DND-41 (cell line): ENCODE results near the gene MACROD2.

ENCODE experiments used
- ATAC-seq: fragments of 200-7000 bp; cut with Tn5 transposase; 3 replicates; pipeline ENCODE4 v1.9.1; 2021; ENCODE audit warnings: low read depth; ENCODE audit not compliant: insufficient read depth
- DNase-seq: peaks from one replicate; pipeline ENCODE4 v3.0.0-alpha.2; 2020
- H2AFZ ChIP-seq: 2 replicates; pipeline ENCODE4 v1.6.0; 2012; ENCODE audit warnings: low read depth, low read length
- H3K27ac ChIP-seq: 2 replicates; pipeline ENCODE4 v1.5.1; 2012; ENCODE audit warnings: low read length, inconsistent platforms
- H3K27me3 ChIP-seq: fragments of 200-600 bp; sonication (generic); 2 replicates; pipeline ENCODE4 v1.6.0; 2012; ENCODE audit warnings: low read length, mild to moderate bottlenecking, inconsistent platforms; ENCODE audit not compliant: insufficient read depth, poor library complexity
- H3K36me3 ChIP-seq: 2 replicates; pipeline ENCODE4 v1.5.1; 2012; ENCODE audit warnings: low read length, inconsistent platforms; ENCODE audit not compliant: insufficient read depth
- H3K4me1 ChIP-seq: 2 replicates; pipeline ENCODE4 v1.5.1; 2012; ENCODE audit warnings: mild to moderate bottlenecking, low read length; ENCODE audit not compliant: insufficient read depth
- H3K4me2 ChIP-seq: 2 replicates; pipeline ENCODE4 v1.6.0; 2012; ENCODE audit warnings: mild to moderate bottlenecking, moderate library complexity, low read length, inconsistent platforms; ENCODE audit not compliant: insufficient read depth
- H3K4me3 ChIP-seq, 2 experiments: fragments of 200-600 bp in 1 of 2; shearing (Covaris generic) in 1 of 2; 2 replicates each; pipeline ENCODE4 v1.5.1; 2012 to 2016; ENCODE audit warnings: inconsistent platforms in 2 of 2, low read length in 2 of 2, mild to moderate bottlenecking in 2 of 2, low read depth in 1 of 2, moderate library complexity in 1 of 2
- H3K79me2 ChIP-seq: 2 replicates; pipeline ENCODE4 v1.6.0; 2012; ENCODE audit warnings: low read length, inconsistent platforms; ENCODE audit not compliant: insufficient read depth
- H3K9ac ChIP-seq: 2 replicates; pipeline ENCODE4 v1.6.0; 2012; ENCODE audit warnings: low read depth, mild to moderate bottlenecking, inconsistent platforms, low read length, moderate library complexity
- H3K9me3 ChIP-seq: 2 replicates; pipeline ENCODE4 v1.5.1; 2012; ENCODE audit warnings: low read length, moderate library complexity, mild to moderate bottlenecking, inconsistent platforms; ENCODE audit not compliant: insufficient read depth, severe bottlenecking
- H4K20me1 ChIP-seq: 2 replicates; pipeline ENCODE4 v1.6.0; 2012; ENCODE audit warnings: low read length; ENCODE audit not compliant: insufficient read depth
- EZH2 ChIP-seq: IDR thresholded peaks from 3 replicates; pipeline ENCODE4 v1.6.1; 2012; ENCODE audit warnings: borderline replicate concordance, low read depth, mild to moderate bottlenecking, moderate library complexity, low read length, inconsistent platforms; ENCODE audit not compliant: severe bottlenecking
- TF ChIP-seq, protein P1 (sequence below): IDR thresholded peaks from 2 replicates; pipeline ENCODE4 v1.5.1; 2012; ENCODE audit warnings: borderline replicate concordance, low read length, moderate library complexity, mild to moderate bottlenecking; ENCODE audit not compliant: poor library complexity, severe bottlenecking; ENCODE audit errors: extremely low read depth

MACROD2 gene

DNA sequence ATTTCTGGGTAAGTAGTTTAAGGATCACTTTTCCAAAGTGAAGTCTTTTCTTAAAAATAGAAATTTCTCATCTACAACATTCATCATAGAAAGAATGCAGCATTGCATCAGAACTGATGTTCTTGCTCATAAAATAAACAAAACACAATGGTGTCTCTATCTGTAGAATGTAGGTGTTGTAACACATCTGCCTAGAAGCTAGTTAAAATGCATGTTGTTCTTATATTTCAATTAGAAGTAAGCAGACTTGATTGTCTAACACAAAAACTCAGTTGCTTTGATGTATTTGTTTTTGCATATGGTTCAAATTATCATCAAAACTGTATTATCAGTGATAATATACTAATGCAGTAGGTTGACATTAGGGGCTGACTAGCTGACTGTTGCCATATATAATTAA, 996.8 kb downstream of the MACROD2 start:
- ATAC-seq (no peak), DNase-seq (no peak)
- no peaks in the 10 kb centered on the region for H4K20me1 ChIP-seq
- H3K4me2 ChIP-seq, result no peak overlapping the region
- TF ChIP-seq, protein P1, sequence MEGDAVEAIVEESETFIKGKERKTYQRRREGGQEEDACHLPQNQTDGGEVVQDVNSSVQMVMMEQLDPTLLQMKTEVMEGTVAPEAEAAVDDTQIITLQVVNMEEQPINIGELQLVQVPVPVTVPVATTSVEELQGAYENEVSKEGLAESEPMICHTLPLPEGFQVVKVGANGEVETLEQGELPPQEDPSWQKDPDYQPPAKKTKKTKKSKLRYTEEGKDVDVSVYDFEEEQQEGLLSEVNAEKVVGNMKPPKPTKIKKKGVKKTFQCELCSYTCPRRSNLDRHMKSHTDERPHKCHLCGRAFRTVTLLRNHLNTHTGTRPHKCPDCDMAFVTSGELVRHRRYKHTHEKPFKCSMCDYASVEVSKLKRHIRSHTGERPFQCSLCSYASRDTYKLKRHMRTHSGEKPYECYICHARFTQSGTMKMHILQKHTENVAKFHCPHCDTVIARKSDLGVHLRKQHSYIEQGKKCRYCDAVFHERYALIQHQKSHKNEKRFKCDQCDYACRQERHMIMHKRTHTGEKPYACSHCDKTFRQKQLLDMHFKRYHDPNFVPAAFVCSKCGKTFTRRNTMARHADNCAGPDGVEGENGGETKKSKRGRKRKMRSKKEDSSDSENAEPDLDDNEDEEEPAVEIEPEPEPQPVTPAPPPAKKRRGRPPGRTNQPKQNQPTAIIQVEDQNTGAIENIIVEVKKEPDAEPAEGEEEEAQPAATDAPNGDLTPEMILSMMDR, result no peak
- no peak for TF ChIP-seq EZH2
- no peak overlapping the region for H3K9ac ChIP-seq
- H3K9me3 ChIP-seq, result no peaks in the 10 kb centered on the region
- H3K79me2 ChIP-seq, result no peaks in the 10 kb centered on the region
- no peak overlapping the region for H3K4me3 ChIP-seq
- no peaks in the 10 kb centered on the region for H3K36me3 ChIP-seq
- H2AFZ ChIP-seq, result no peak overlapping the region
- no peak overlapping the region for H3K27ac ChIP-seq
- H3K4me1 ChIP-seq, result no peaks in the 10 kb centered on the region
- no peaks in the 10 kb centered on the region for H3K27me3 ChIP-seq

DNA sequence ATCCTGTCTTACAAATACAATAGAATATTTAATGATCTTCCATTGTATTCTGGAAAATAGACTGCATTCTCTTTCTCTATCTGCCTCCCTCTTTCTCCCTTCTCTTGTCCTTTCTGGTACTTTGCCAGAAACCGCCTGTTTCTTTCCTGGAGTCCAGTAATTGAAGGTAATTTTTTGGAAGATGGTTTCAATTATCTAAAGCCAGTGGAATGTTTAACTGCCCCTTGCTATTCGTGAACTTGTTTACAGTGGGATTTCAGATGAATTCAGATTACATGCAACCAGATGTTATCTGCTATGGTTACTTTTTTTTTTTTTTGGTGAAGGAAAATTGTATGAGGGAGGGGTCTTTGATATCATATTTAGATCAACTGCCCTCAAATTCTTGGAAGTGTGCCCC, 997.6 kb downstream of the MACROD2 start:
- H3K9ac ChIP-seq, result no peak overlapping the region
- H3K27ac ChIP-seq, result no peak overlapping the region
- H2AFZ ChIP-seq, result no peak overlapping the region
- TF ChIP-seq, protein P1, result no peak
- no peak for TF ChIP-seq EZH2
- H3K4me3 ChIP-seq, result no peak overlapping the region
- no peaks in the 10 kb centered on the region for H3K27me3 ChIP-seq
- no peak overlapping the region for H3K4me2 ChIP-seq
- DNase-seq, result no peak
- no peak for ATAC-seq
- peaks cover 3% of the 10 kb centered on the region for H3K9me3 ChIP-seq
- H4K20me1 ChIP-seq, result no peaks in the 10 kb centered on the region
- H3K36me3 ChIP-seq, result no peaks in the 10 kb centered on the region
- no peaks in the 10 kb centered on the region for H3K4me1 ChIP-seq
- H3K79me2 ChIP-seq, result no peaks in the 10 kb centered on the region

DNA sequence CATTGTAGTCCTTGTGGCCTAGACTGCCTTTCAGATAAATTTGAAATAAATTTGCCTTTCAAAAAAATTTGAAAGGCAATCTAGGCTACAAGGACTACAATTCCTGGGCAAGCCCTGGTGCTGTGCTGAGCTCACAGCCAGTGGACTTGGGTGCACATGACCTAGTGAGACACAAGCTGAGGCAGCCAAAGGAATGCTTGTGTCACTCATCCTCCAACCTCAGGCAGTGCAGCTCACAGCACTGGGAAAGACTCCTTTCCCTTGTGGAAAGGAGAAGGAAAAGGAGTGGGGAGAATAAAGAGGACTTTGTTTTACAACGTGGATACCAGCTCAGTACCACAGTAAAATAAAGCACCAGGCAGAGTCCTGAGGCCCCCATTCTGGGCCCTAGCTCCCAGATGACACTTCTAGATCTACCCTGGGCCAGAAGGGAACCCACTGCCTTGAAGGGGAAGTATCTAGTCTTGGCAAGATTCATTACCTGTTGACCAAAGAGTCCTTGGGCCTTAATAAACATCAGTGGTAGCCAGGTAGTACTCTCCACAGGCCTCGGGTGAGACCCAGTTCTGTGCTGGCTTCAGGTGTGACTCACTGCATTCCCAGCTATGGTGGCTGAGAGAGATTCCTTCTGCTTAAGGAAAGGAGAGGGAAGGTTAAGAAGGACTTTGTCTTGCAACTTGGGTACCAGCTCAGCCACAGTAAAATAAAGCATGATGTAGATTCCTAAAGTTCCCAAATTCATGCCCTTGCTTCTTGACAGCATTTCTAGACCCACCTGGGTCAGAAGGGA, 1001.8 kb downstream of the MACROD2 start:
- peaks cover 9% of the 10 kb centered on the region for H3K9me3 ChIP-seq
- no peak for TF ChIP-seq EZH2
- TF ChIP-seq, protein P1, result no peak
- H3K9ac ChIP-seq, result no peak overlapping the region
- H3K4me1 ChIP-seq, result no peaks in the 10 kb centered on the region
- no peak for ATAC-seq
- no peak for DNase-seq
- H3K4me2 ChIP-seq, result no peak overlapping the region
- H3K36me3 ChIP-seq, result no peaks in the 10 kb centered on the region
- H4K20me1 ChIP-seq, result no peaks in the 10 kb centered on the region
- H3K27ac ChIP-seq, result no peak overlapping the region
- no peak overlapping the region for H2AFZ ChIP-seq
- H3K79me2 ChIP-seq, result no peaks in the 10 kb centered on the region
- no peak overlapping the region for H3K4me3 ChIP-seq
- no peaks in the 10 kb centered on the region for H3K27me3 ChIP-seq

DNA sequence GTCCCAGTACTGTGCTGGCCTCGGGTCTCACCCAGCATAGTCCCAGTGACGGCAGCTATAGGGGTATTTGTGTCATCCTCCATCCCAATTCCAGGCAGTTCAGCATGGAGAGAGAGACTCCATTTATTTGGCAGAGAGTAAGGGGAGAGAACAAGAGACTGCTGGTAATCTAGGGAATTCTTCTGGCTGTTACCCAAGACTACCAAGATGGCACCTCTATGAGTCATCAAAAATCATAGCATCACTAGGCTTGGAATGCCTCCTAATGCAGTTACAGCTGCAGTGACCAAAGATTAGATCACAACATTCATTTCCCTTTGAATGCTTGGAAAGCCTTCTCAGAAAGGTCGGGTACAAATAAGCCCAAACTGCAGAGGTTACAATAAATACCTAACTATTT, 1002.5 kb downstream of the MACROD2 start:
- Histone ChIP-seq H3K79me2 (no peaks in the 10 kb centered on the region), H3K9me3 (peaks cover 9% of the 10 kb centered on the region), H4K20me1 (no peaks in the 10 kb centered on the region), H3K36me3 (no peaks in the 10 kb centered on the region), H3K4me2 (no peak overlapping the region), H3K4me1 (no peaks in the 10 kb centered on the region), H3K27me3 (no peaks in the 10 kb centered on the region), H3K27ac (no peak overlapping the region), H3K9ac (no peak overlapping the region), H2AFZ (no peak overlapping the region), H3K4me3 (no peak overlapping the region)
- no peak for TF ChIP-seq EZH2
- TF ChIP-seq, protein P1, result no peak
- DNase-seq (no peak), ATAC-seq (no peak)
